ENCODE measurements around the gene COIL. TPM values are rescaled to one million over a fixed set of nuclear protein-coding genes. Genes with fewer than 3 reads are reported as not detected.

Gene COIL
- total RNA-seq, 1 experiment from 2014 or later, result 31.2 TPM

GRCh38 chr17:56913867-56914580 lies 46.8 kb downstream of the COIL start, which contains the start of gene TRIM25 (continued):
- peak; percentile 89 for TF ChIP-seq ZBTB33 (IDR thresholded peaks at IDR 0.05; ENCODE audit: extremely low read depth, insufficient replicate concordance, low read length)
- TF ChIP-seq SP1 (IDR thresholded peaks at IDR 0.05; ENCODE audit: low read depth), result peak; percentile 77

DNA sequence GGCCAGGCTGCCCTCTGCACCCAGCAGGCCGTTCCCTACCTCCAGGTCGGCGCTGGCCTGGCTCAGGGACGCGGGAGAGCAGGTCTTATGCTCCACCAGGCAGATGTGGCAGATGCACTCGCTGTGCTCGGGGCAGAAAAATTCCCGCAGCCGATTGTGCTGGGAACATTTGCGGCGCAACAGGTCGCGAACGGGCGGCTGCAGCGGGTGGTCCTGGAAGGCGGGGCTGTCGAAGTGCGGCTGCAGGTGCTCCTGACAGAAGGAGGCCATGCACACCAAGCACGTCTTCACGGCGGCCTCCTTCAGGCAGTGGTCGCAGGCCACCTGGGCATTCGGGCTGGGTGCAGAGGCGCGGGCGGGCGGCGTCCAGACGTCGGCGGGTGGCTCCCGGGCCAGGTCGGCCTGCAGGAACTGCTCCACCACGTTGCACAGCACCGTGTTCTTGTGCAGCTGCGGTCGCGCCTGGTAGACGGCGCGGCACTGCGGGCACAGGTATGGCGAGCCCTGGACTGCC lies 47.4 kb downstream of the COIL start:
- Histone ChIP-seq H3K9ac (ENCODE audit: low read length) (peak overlapping the region; percentile 94), H3K27ac (ENCODE audit: low read depth, low read length) (peak overlapping the region; percentile 63), H3K79me2 (ENCODE audit: insufficient read depth, low read length) (peaks cover 65% of the 10 kb centered on the region), H3K9me2 (ENCODE audit: insufficient read depth) (no peaks in the 10 kb centered on the region), H3K9me3 (ENCODE audit: control insufficient read depth in 1 of 2, insufficient read depth in 1 of 2, low read depth in 1 of 2, low read length in 2 of 2) (peaks cover 0 to 10% of the 10 kb centered on the region in 2 experiments; a peak in 1 of 4 replicates), H4K20me1 (ENCODE audit: insufficient read depth) (no peaks in the 10 kb centered on the region), H3K36me3 (ENCODE audit: control insufficient read depth in 1 of 2, insufficient read depth in 2 of 2, low read length in 2 of 2) (peaks cover 0 to 12% of the 10 kb centered on the region in 2 experiments; a peak in 1 of 4 replicates), H2AFZ (ENCODE audit: low read depth, low read length, poor library complexity, severe bottlenecking) (no peak overlapping the region), H3K27me3 (ENCODE audit: insufficient read depth, low read length) (no peaks in the 10 kb centered on the region), H3K4me2 (ENCODE audit: low read length) (peak overlapping the region; percentile 96), H3K4me3 (replicated peaks in 1 of 2; ENCODE audit: low read depth in 1 of 2, low read length in 2 of 2) (peak overlapping the region; percentile 56 to 85), H3K4me1 (ENCODE audit: control insufficient read depth in 1 of 2, insufficient read depth in 2 of 2, low read length in 2 of 2) (peaks cover 27 to 50% of the 10 kb centered on the region in 2 experiments)
- ChIA-PET POLR2A (interaction anchor here (0.7 to 2.3 kb wide), 35 partner anchors 10 to 214 kb away, joined by 3 to 50 read pairs (median 5); partner anchors contain the start of genes AKAP1, C17orf67, COIL and DGKE), RAD21 (ENCODE audit: low non-redundant PET in 1 of 2, low total read pairs in 2 of 2, uncharacterized antibody in 2 of 2, unreplicated experiment in 2 of 2) (interaction anchor here in 1 of 2 experiments (0.8 kb wide), 1 partner anchor 96 kb away, joined by 3 read pairs; no protein-coding TSS in a partner anchor), CTCF (interaction anchor here (1.0 to 1.2 kb wide), 2 partner anchors 26 to 94 kb away, joined by 3 to 6 read pairs; no protein-coding TSS in a partner anchor)
- intact Hi-C loops (cut with micrococcal nuclease), result no loop called here
- TF ChIP-seq YY1 (IDR thresholded peaks at IDR 0.05; ENCODE audit: extremely low read depth, insufficient replicate concordance, low read depth, low read length) (no peak), ELF1 (IDR thresholded peaks at IDR 0.05; ENCODE audit: borderline replicate concordance, low read depth) (no peak; the same call in 1 of the 2 replicates), CTCF (IDR thresholded peaks at IDR 0.05 in 2 of 3, conservative IDR thresholded peaks at IDR 0.05 in 1 of 3; ENCODE audit: borderline replicate concordance in 1 of 3, insufficient read depth in 1 of 3, low read depth in 2 of 3, low read length in 2 of 3) (no peak), CBX3 (IDR thresholded peaks at IDR 0.05; ENCODE audit: low read depth) (no peak), ZFX (IDR thresholded peaks at IDR 0.05) (peak; percentile 91)
- TF ChIP-seq, protein P1, sequence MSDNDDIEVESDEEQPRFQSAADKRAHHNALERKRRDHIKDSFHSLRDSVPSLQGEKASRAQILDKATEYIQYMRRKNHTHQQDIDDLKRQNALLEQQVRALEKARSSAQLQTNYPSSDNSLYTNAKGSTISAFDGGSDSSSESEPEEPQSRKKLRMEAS (IDR thresholded peaks at IDR 0.05), result no peak
- ATAC-seq (peak; percentile 60), DNase-seq (ENCODE audit: low read depth, low spot score) (no peak)
- BruUV-seq (replicated peaks), result TSS peak; percentile 35
